Coronary artery (tissue), 2 donors: ENCODE measurements around the gene PRODH2.

Experiments used
- DNase-seq: peaks from one replicate; pipeline ENCODE4 v3.0.0-alpha.2; 2017; ENCODE audit warnings: low spot score
- H3K27ac ChIP-seq, 2 donors: fragments of 200-600 bp; sonication (generic); one replicate each; pipeline ENCODE4 v1.5.1; 2016 to 2019
- H3K4me3 ChIP-seq: fragments of 200-600 bp; sonication (generic); 2 replicates; pipeline ENCODE4 v1.5.1; 2016; ENCODE audit warnings: mild to moderate bottlenecking, moderate library complexity
- TF ChIP-seq, protein P1 (sequence below): fragments of 200-600 bp; sonication (generic); IDR thresholded peaks from one replicate; pipeline ENCODE4 v1.5.1; 2019; ENCODE audit warnings: antibody characterized with exemption

PRODH2 gene

DNA sequence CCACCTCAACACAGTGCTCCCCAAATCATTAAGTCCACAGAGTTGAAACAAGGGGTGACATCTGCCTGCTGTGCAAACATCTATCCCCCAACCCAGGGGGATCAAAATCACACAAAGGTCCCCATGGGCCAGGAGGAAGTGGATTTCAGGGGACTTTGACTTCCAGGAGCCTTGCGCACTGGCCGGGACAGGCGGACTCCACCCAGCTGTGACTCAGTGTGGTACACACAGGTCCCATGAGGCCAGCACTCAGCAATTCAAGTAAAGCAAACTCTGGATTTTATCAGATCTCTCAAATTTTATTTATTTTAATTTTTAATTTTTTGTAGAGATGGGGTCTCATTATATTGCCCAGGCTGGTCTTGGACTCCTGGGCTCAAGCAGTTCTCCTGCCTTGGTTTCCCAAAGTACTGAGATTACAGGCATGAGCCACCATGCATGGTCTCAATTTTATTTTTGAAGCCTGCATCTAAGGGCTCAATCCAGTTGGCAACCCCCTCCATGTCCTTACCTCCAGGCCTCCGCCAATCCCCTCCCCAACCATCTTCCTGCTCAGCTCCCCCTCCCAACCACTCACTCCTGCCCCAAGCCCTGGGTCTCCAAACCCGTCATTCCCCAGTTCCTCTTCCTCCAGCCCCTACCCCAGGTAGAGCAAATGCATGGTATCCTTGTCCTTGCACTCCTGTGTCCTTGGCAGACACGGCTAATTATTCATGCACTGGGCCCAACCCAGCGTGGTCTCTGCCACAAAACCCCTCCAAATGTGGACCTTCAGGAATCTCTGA, 19.1 kb downstream of the PRODH2 start:
- Histone ChIP-seq H3K27ac (no peak overlapping the region), H3K4me3 (no peak overlapping the region)
- DNase-seq: no peak
- TF ChIP-seq, protein P1, sequence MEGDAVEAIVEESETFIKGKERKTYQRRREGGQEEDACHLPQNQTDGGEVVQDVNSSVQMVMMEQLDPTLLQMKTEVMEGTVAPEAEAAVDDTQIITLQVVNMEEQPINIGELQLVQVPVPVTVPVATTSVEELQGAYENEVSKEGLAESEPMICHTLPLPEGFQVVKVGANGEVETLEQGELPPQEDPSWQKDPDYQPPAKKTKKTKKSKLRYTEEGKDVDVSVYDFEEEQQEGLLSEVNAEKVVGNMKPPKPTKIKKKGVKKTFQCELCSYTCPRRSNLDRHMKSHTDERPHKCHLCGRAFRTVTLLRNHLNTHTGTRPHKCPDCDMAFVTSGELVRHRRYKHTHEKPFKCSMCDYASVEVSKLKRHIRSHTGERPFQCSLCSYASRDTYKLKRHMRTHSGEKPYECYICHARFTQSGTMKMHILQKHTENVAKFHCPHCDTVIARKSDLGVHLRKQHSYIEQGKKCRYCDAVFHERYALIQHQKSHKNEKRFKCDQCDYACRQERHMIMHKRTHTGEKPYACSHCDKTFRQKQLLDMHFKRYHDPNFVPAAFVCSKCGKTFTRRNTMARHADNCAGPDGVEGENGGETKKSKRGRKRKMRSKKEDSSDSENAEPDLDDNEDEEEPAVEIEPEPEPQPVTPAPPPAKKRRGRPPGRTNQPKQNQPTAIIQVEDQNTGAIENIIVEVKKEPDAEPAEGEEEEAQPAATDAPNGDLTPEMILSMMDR: no peak

DNA sequence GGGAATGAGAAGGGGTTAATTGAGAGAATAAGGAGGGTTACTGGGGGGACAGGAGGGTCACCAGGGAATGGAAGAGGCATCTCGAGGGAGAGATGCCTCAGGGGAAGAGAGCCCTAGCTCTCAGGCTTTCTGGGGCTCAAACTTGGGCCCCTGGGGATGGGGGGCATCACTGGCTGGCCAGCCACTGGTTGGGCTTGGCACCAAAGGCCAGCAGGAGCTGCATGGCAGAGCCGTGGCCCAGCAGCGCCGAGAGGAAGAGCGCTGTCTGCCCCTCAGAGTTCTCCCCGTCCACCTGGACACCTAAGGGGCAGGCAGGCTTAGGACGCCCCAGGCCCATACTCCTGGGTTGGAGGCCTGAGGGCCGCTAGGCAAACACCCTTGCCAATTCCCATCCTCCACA, 19.8 kb downstream of the PRODH2 start:
- DNase-seq: no peak
- TF ChIP-seq, protein P1: no peak
- Histone ChIP-seq H3K4me3 (no peak overlapping the region), H3K27ac (no peak overlapping the region)

GRCh38 chr19:35792312-35792711, 20.3 kb downstream of the PRODH2 start:
- H3K27ac ChIP-seq: no peak overlapping the region
- no peak overlapping the region for H3K4me3 ChIP-seq
- DNase-seq: no peak
- TF ChIP-seq, protein P1: no peak

- Histone ChIP-seq H3K4me3 (no peak overlapping the region), H3K27ac (no peak overlapping the region)
- no peak for DNase-seq
- TF ChIP-seq, protein P1: no peak
Observed at GRCh38 chr19:35791814-35792279, 20.8 kb downstream of the PRODH2 start.

- Histone ChIP-seq H3K4me3 (no peak overlapping the region), H3K27ac (no peak overlapping the region)
- no peak for DNase-seq
- TF ChIP-seq, protein P1: no peak
Observed at GRCh38 chr19:35790981-35791813, 21.4 kb downstream of the PRODH2 start.

GRCh38 chr19:35789978-35790944, 22.4 kb downstream of the PRODH2 start:
- DNase-seq: no peak
- H3K27ac ChIP-seq: no peak overlapping the region
- no peak overlapping the region for H3K4me3 ChIP-seq
- TF ChIP-seq, protein P1: no peak
